H1 (cell line): ENCODE data around the gene RGS17. TPM values are rescaled to one million over a fixed set of nuclear protein-coding genes. Genes with fewer than 3 reads are reported as not detected.

Experiments used
- CTCF ChIA-PET: fragments of 300-600 bp; sonication (Branson Sonifier 250); formaldehyde crosslinking; loops from one replicate; lab custom pipeline; 2021; ENCODE audit not compliant: partially characterized antibody; lab: Charles Lee
- POLR2A ChIA-PET: fragments of 300-600 bp; sonication (Branson Sonifier 250); formaldehyde crosslinking; loops from one replicate; lab custom pipeline; 2021; ENCODE audit warnings: inconsistent platforms; ENCODE audit not compliant: partially characterized antibody; lab: Charles Lee
- DNase-seq, 2 experiments: peaks; one replicate each; pipeline versions ENCODE4 v3.0.0 to v3.0.0-alpha.2; 2010 to 2022; ENCODE audit warnings: low spot score in 2 of 2, low read depth in 1 of 2, mixed read lengths in 1 of 2
- FAIRE-seq: peaks from 2 replicates; lab custom pipeline; 2011; peaks lifted over from hg19 to GRCh38; lab: Jason Lieb, UNC
- H2AFZ ChIP-seq: 2 replicates; pipeline ENCODE4 v1.8.1; 2012; ENCODE audit warnings: low read length, inconsistent platforms
- H2AK5ac ChIP-seq: 2 replicates; pipeline ENCODE4 v1.6.1; 2013; ENCODE audit warnings: low read depth, low read length
- H2BK120ac ChIP-seq: replicated peaks from 2 replicates; pipeline ENCODE3; 2013; ENCODE audit warnings: low read depth, low read length, inconsistent platforms
- H2BK12ac ChIP-seq: 2 replicates; pipeline ENCODE4 v1.6.1; 2013; ENCODE audit warnings: low read depth, low read length
- H2BK15ac ChIP-seq: 2 replicates; pipeline ENCODE4 v1.6.1; 2013; ENCODE audit warnings: low read length
- H2BK20ac ChIP-seq: 2 replicates; pipeline ENCODE4 v1.6.1; 2013; ENCODE audit warnings: low read length
- H2BK5ac ChIP-seq: 2 replicates; pipeline ENCODE4 v1.6.1; 2013; ENCODE audit warnings: low read depth, low read length
- H3K14ac ChIP-seq: 2 replicates; pipeline ENCODE4 v1.6.1; 2013; ENCODE audit warnings: inconsistent platforms; ENCODE audit not compliant: insufficient read length
- H3K18ac ChIP-seq: 2 replicates; pipeline ENCODE4 v1.6.1; 2013; ENCODE audit warnings: low read length; ENCODE audit errors: extremely low read depth
- H3K23ac ChIP-seq: 2 replicates; pipeline ENCODE4 v1.6.1; 2013; ENCODE audit warnings: inconsistent platforms; ENCODE audit not compliant: insufficient read length
- H3K23me2 ChIP-seq: 2 replicates; pipeline ENCODE4 v1.6.1; 2013; ENCODE audit warnings: low read depth, low read length
- H3K27ac ChIP-seq: 2 replicates; pipeline ENCODE4 v1.6.1; 2011; ENCODE audit warnings: low read depth, low read length, inconsistent platforms
- H3K27me3 ChIP-seq, 4 experiments: replicated peaks in 1 of 4; 1 replicate in 1 of 4; 2 replicates in 3 of 4; pipeline versions ENCODE4 v1.6.1 to v1.8.1; 2011 to 2013; ENCODE audit warnings: low read length in 3 of 4, mild to moderate bottlenecking in 3 of 4, inconsistent platforms in 2 of 4, mixed read lengths in 2 of 4, moderate library complexity in 1 of 4; ENCODE audit not compliant: control insufficient read depth in 3 of 4, insufficient read depth in 3 of 4; ENCODE audit errors: extremely low read depth in 1 of 4
- H3K36me3 ChIP-seq, 4 experiments: 2 replicates each; pipeline versions ENCODE4 v1.6.1 to v1.8.1; 2011 to 2013; ENCODE audit warnings: mild to moderate bottlenecking in 4 of 4, low read length in 3 of 4, moderate library complexity in 2 of 4, control low read depth in 1 of 4, inconsistent platforms in 1 of 4; ENCODE audit not compliant: insufficient read depth in 4 of 4, control insufficient read depth in 2 of 4
- H3K4ac ChIP-seq: replicated peaks from 2 replicates; pipeline ENCODE3; 2013; ENCODE audit warnings: low read length, low read depth, mixed read lengths, inconsistent platforms; ENCODE audit not compliant: insufficient read length
- H3K4me1 ChIP-seq, 4 experiments: replicated peaks in 1 of 4; 1 replicate in 1 of 4; 2 replicates in 3 of 4; pipeline versions ENCODE4 v1.6.1 to v1.8.1; 2011 to 2013; ENCODE audit warnings: low read length in 3 of 4, inconsistent platforms in 2 of 4, mixed read lengths in 1 of 4; ENCODE audit not compliant: insufficient read depth in 4 of 4, control insufficient read depth in 3 of 4
- H3K4me2 ChIP-seq, 2 experiments: 2 replicates each; pipeline versions ENCODE4 v1.6.1 to v1.8.1; 2011 to 2013; ENCODE audit warnings: low read depth in 2 of 2, low read length in 2 of 2, control low read depth in 1 of 2, inconsistent platforms in 1 of 2, mild to moderate bottlenecking in 1 of 2; ENCODE audit not compliant: insufficient read depth in 1 of 2
- H3K4me3 ChIP-seq, 4 experiments: fragments of 200-600, 300-600 bp in 1 of 4; sonication (generic), shearing (Covaris generic), sonication (Bioruptor Twin) in 1 of 4; 2 replicates each; pipeline versions ENCODE4 v1.5.1 to v1.8.1; 2011 to 2016; ENCODE audit warnings: low read length in 4 of 4, low read depth in 3 of 4, control low read depth in 2 of 4, inconsistent platforms in 2 of 4, mild to moderate bottlenecking in 2 of 4, mixed read lengths in 1 of 4, moderate library complexity in 1 of 4; ENCODE audit not compliant: insufficient read depth in 2 of 4; ENCODE audit errors: extremely low read depth in 1 of 4
- H3K56ac ChIP-seq: replicated peaks from 2 replicates; pipeline ENCODE3; 2013; ENCODE audit warnings: low read depth, mild to moderate bottlenecking, mixed read lengths, low read length, inconsistent platforms; ENCODE audit not compliant: insufficient read length
- H3K79me1 ChIP-seq: 2 replicates; pipeline ENCODE4 v1.6.1; 2013; ENCODE audit warnings: low read depth, low read length, control low read depth
- H3K79me2 ChIP-seq, 2 experiments: 2 replicates each; pipeline versions ENCODE4 v1.6.1 to v1.8.1; 2012 to 2013; ENCODE audit warnings: low read length in 2 of 2, mild to moderate bottlenecking in 2 of 2, inconsistent platforms in 1 of 2; ENCODE audit not compliant: insufficient read depth in 2 of 2, control insufficient read depth in 1 of 2
- H3K9ac ChIP-seq, 4 experiments: replicated peaks in 1 of 4; 1 replicate in 1 of 4; 2 replicates in 3 of 4; pipeline versions ENCODE4 v1.6.1 to v1.8.1; 2011 to 2013; ENCODE audit warnings: low read depth in 3 of 4, low read length in 3 of 4, control low read depth in 2 of 4, mild to moderate bottlenecking in 2 of 4, moderate library complexity in 2 of 4, inconsistent platforms in 1 of 4; ENCODE audit errors: extremely low read depth in 1 of 4
- H3K9me3 ChIP-seq, 2 experiments: 2 replicates each; pipeline versions ENCODE4 v1.6.1 to v1.8.1; 2012 to 2013; ENCODE audit warnings: mild to moderate bottlenecking in 2 of 2, moderate library complexity in 2 of 2, control low read depth in 1 of 2, inconsistent platforms in 1 of 2, low read depth in 1 of 2, low read length in 1 of 2, mixed read lengths in 1 of 2; ENCODE audit not compliant: insufficient read depth in 2 of 2
- H4K20me1 ChIP-seq, 2 experiments: replicated peaks in 1 of 2; 2 replicates each; pipeline versions ENCODE3 to v1.8.1; 2011 to 2013; ENCODE audit warnings: inconsistent platforms in 2 of 2, low read length in 2 of 2, mild to moderate bottlenecking in 1 of 2; ENCODE audit not compliant: insufficient read depth in 2 of 2, control insufficient read depth in 1 of 2
- H4K5ac ChIP-seq: 2 replicates; pipeline ENCODE4 v1.6.1; 2013; ENCODE audit warnings: low read length, low read depth, mixed read lengths, inconsistent platforms; ENCODE audit not compliant: insufficient read length
- H4K8ac ChIP-seq: 2 replicates; pipeline ENCODE4 v1.8.0; 2013; ENCODE audit warnings: mild to moderate bottlenecking, moderate library complexity, low read length, inconsistent platforms; ENCODE audit not compliant: insufficient read depth; ENCODE audit errors: extremely low read depth
- H4K91ac ChIP-seq: replicated peaks from 2 replicates; pipeline ENCODE3; 2013; ENCODE audit warnings: low read length, mixed read lengths, inconsistent platforms; ENCODE audit not compliant: insufficient read length
- CBX8 ChIP-seq: fragments of 300-800, 300-1000 bp; sonication (generic); IDR thresholded peaks from 2 replicates; pipeline ENCODE4 v1.7.1; 2016; ENCODE audit warnings: low read depth, low read length, borderline replicate concordance
- CREB1 ChIP-seq: IDR thresholded peaks from 2 replicates; pipeline ENCODE4 v1.6.1; 2012; ENCODE audit warnings: inconsistent platforms
- CTBP2 ChIP-seq: IDR thresholded peaks from 2 replicates; pipeline ENCODE4 v1.7.0; 2011; ENCODE audit warnings: borderline replicate concordance, mild to moderate bottlenecking, moderate library complexity, mixed read lengths, low read length; ENCODE audit not compliant: insufficient read depth, insufficient read length
- POLR2A ChIP-seq, 2 experiments: IDR thresholded peaks; 1 replicate in 1 of 2; 2 replicates in 1 of 2; pipeline ENCODE4 v1.6.1; 2011; ENCODE audit warnings: low read depth in 2 of 2, low read length in 2 of 2, mild to moderate bottlenecking in 2 of 2; ENCODE audit errors: control extremely low read depth in 1 of 2
- POLR2AphosphoS5 ChIP-seq: IDR thresholded peaks from 2 replicates; pipeline ENCODE4 v1.6.1; 2011; ENCODE audit warnings: low read depth, low read length
- POU5F1 ChIP-seq: IDR thresholded peaks from 2 replicates; pipeline ENCODE4 v1.6.1; 2011; ENCODE audit warnings: low read depth, mild to moderate bottlenecking, low read length, moderate library complexity
- RNF2 ChIP-seq: fragments of 200-900, 300-1000 bp; sonication (generic); IDR thresholded peaks from 2 replicates; pipeline ENCODE4 v1.7.1; 2016; ENCODE audit warnings: borderline replicate concordance, low read depth, mild to moderate bottlenecking, antibody characterized with exemption, low read length; ENCODE audit not compliant: poor library complexity, severe bottlenecking; ENCODE audit errors: missing control alignments
- SIRT6 ChIP-seq: IDR thresholded peaks from one replicate; pipeline ENCODE4 v1.7.1; 2012; ENCODE audit warnings: low read length, inconsistent platforms
- SP4 ChIP-seq: IDR thresholded peaks from 2 replicates; pipeline ENCODE4 v1.6.1; 2012; ENCODE audit warnings: low read length, inconsistent platforms
- TAF7 ChIP-seq: optimal IDR thresholded peaks from 2 replicates; pipeline ENCODE3; 2011; ENCODE audit warnings: low read depth, mild to moderate bottlenecking, inconsistent platforms, low read length, moderate library complexity, borderline replicate concordance
- TCF12 ChIP-seq: IDR thresholded peaks from 2 replicates; pipeline ENCODE4 v1.6.1; 2011; ENCODE audit warnings: low read depth, mild to moderate bottlenecking, low read length
- YY1 ChIP-seq: IDR thresholded peaks from 2 replicates; pipeline ENCODE4 v1.6.1; 2011; ENCODE audit warnings: low read depth, mild to moderate bottlenecking, low read length
- ZNF274 ChIP-seq: IDR thresholded peaks from 2 replicates; pipeline ENCODE4 v1.7.0; 2012; ENCODE audit warnings: low read length, borderline replicate concordance; ENCODE audit errors: extremely low read depth
- polyA plus RNA-seq, 7 experiments: library from polyadenylated mRNA; depleted of rRNA in 3 of 7; stranded (reverse) in 5 of 7; unstranded in 2 of 7; fragments of >200 nt in 5 of 7; fragments of 200-250 nt in 2 of 7; gene quantifications; 1 replicate in 5 of 7; 2 replicates in 1 of 7; 4 replicates in 1 of 7; pipeline versions ENCODE4 v1.2.1 to v1.2.3, GENCODE V29; 2011 to 2013; ENCODE audit warnings: missing spikeins in 2 of 7, mixed read lengths in 2 of 7
- total RNA-seq: library from RNA; stranded (reverse); fragmentation: NEBNext Ultra II Directional; extraction: Animal tissue kit (Norgen Biotek cat#: 25700); gene quantifications from 2 replicates; pipeline ENCODE4 v1.2.1, GENCODE V29; 2021
- TF ChIP-seq, protein P1 (sequence below): IDR thresholded peaks from 2 replicates; pipeline ENCODE4 v1.6.1; 2012; ENCODE audit warnings: low read length, inconsistent platforms

Gene RGS17
- total and polyA plus RNA-seq, 2 of the 8 experiments (the other 6 are each of a cell fraction or from before 2014, with no cell fraction given), result 2.0 to 12.2 TPM

DNA sequence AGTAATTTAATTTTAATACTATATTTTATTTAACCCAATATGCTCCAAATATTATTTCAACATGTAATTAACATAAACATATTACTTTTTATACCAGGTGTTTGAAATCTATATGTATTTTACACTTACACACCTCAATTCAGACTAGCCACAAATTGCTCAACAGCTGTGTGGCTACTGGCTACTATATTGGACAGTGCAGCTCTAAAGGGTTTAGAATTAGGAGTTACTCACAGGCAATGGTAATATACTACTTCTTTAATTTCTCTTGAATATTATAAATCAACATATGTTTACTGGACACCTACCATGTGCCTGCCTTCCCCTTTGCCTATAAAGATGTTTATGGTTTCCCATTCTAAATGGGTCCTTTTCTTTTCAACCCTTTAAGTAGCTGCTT is 130.8 kb downstream of the RGS17 start:
- Histone ChIP-seq H3K23ac (no peak overlapping the region), H3K56ac (no peak overlapping the region), H2AK5ac (no peak overlapping the region), H3K27ac (no peak overlapping the region), H3K36me3 (peaks cover 0 to 23% (median 7%) of the 10 kb centered on the region in 4 experiments; a peak in 5 of 8 replicates), H3K4me1 (peaks cover 0 to 3% (median 1%) of the 10 kb centered on the region in 4 experiments; a peak in 2 of 7 replicates), H3K4ac (no peak overlapping the region), H3K4me3 (0 out of 8 replicates have a peak overlapping the region, but pooled peaks of 1 of the 4 experiments have one; percentile 100), H2BK120ac (no peak overlapping the region), H3K14ac (no peak overlapping the region), H3K23me2 (peaks cover 12% of the 10 kb centered on the region), H2AFZ (no peak overlapping the region), H4K8ac (no peak overlapping the region), H4K91ac (no peak overlapping the region), H2BK5ac (no peak overlapping the region), H3K79me1 (peaks cover 4% of the 10 kb centered on the region; the same call in 1 of the 2 replicates), H3K9me3 (no peaks in the 10 kb centered on the region), H3K27me3 (no peaks in the 10 kb centered on the region), H3K18ac (no peak overlapping the region), H2BK20ac (no peak overlapping the region), H2BK15ac (no peak overlapping the region), H4K20me1 (peaks cover 3 to 5% of the 10 kb centered on the region in 2 experiments), H3K9ac (no peak overlapping the region), H2BK12ac (no peak overlapping the region), H3K79me2 (peaks cover 12 to 69% of the 10 kb centered on the region in 2 experiments), H3K4me2 (no peak overlapping the region), H4K5ac (no peak overlapping the region)
- CTCF ChIA-PET, result interaction anchor here (1.2 to 2.1 kb wide), 3 partner anchors 15 to 23 kb away, joined by 3 to 9 read pairs (median 3); no protein-coding TSS in a partner anchor
- POLR2A ChIA-PET, result interaction anchor here (0.5 to 8.8 kb wide), 3 partner anchors 8 to 394 kb away, joined by 3 to 103 read pairs (median 8); partner anchors contain the start of gene FBXO5
- no peak for DNase-seq
- FAIRE-seq, result no peak
- TF ChIP-seq TAF7 (no peak), POLR2AphosphoS5 (no peak), CREB1 (no peak), RNF2 (no peak), YY1 (no peak), CTBP2 (no peak), TCF12 (no peak), POLR2A (IDR thresholded peaks at IDR 0.05; ENCODE audit: control extremely low read depth in 1 of 2, low read depth in 2 of 2, low read length in 2 of 2) (no peak), POU5F1 (no peak), ZNF274 (no peak), SP4 (no peak), SIRT6 (no peak), CBX8 (no peak)
- TF ChIP-seq, protein P1, sequence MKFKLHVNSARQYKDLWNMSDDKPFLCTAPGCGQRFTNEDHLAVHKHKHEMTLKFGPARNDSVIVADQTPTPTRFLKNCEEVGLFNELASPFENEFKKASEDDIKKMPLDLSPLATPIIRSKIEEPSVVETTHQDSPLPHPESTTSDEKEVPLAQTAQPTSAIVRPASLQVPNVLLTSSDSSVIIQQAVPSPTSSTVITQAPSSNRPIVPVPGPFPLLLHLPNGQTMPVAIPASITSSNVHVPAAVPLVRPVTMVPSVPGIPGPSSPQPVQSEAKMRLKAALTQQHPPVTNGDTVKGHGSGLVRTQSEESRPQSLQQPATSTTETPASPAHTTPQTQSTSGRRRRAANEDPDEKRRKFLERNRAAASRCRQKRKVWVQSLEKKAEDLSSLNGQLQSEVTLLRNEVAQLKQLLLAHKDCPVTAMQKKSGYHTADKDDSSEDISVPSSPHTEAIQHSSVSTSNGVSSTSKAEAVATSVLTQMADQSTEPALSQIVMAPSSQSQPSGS, result no peak
